ENCODE results near the gene BDNF. TPM values are rescaled to one million over a fixed set of nuclear protein-coding genes. Genes with fewer than 3 reads are reported as not detected.

BDNF gene
- total RNA-seq, 3 donors from 2014 or later, result 0.25 to 0.31 TPM; not detected in 1

GRCh38 chr11:27693398-27693797 lies 6.9 kb downstream of the BDNF start:
- Histone ChIP-seq H3K4me1 (ENCODE audit: low read depth) (no peaks in the 10 kb centered on the region), H3K9me3 (no peaks in the 10 kb centered on the region), H3K36me3 (ENCODE audit: low read depth) (no peaks in the 10 kb centered on the region), H3K4me3 (no peak overlapping the region)
- ATAC-seq (no peak), DNase-seq (no peak)
- no peak for TF ChIP-seq CTCF (IDR thresholded peaks at IDR 0.05)
- intact Hi-C loops (cut with DNase I, micrococcal nuclease), result loop anchor here (10.0 kb wide), 2 partner anchors 1001 to 1471 kb away; no protein-coding TSS in a partner anchor

GRCh38 chr11:27692781-27693180 lies 7.5 kb downstream of the BDNF start:
- no peaks in the 10 kb centered on the region for H3K36me3 ChIP-seq (ENCODE audit: low read depth)
- intact Hi-C loops (cut with DNase I, micrococcal nuclease), result loop anchor here (10.0 kb wide), 2 partner anchors 1002 to 1472 kb away; no protein-coding TSS in a partner anchor

GRCh38 chr11:27688076-27688475 lies 12.2 kb downstream of the BDNF start:
- Histone ChIP-seq H3K4me3 (no peak overlapping the region), H3K9me3 (no peaks in the 10 kb centered on the region), H3K4me1 (ENCODE audit: low read depth) (no peaks in the 10 kb centered on the region), H3K36me3 (ENCODE audit: low read depth) (no peaks in the 10 kb centered on the region)
- TF ChIP-seq CTCF (IDR thresholded peaks at IDR 0.05), result no peak
- ATAC-seq (no peak), DNase-seq (no peak)
- intact Hi-C loops (cut with DNase I, micrococcal nuclease), result no loop called here

More at GRCh38 chr11:27692781-27693180, 7.5 kb downstream of the BDNF start:
- ATAC-seq, result no peak
- TF ChIP-seq CTCF (IDR thresholded peaks at IDR 0.05), result no peak
- Histone ChIP-seq H3K4me1 (ENCODE audit: low read depth) (no peaks in the 10 kb centered on the region), H3K4me3 (no peak overlapping the region), H3K9me3 (no peaks in the 10 kb centered on the region)
- DNase-seq, result no peak

GRCh38 chr11:27681664-27682063 lies 18.6 kb downstream of the BDNF start:
- no peak for ATAC-seq
- Histone ChIP-seq H3K4me1 (ENCODE audit: low read depth) (no peaks in the 10 kb centered on the region), H3K36me3 (ENCODE audit: low read depth) (no peaks in the 10 kb centered on the region), H3K4me3 (no peak overlapping the region), H3K9me3 (no peaks in the 10 kb centered on the region)
- no peak for TF ChIP-seq CTCF (IDR thresholded peaks at IDR 0.05)
- no peak for DNase-seq
- intact Hi-C loops (cut with DNase I, micrococcal nuclease), result no loop called here

- Histone ChIP-seq H3K36me3 (ENCODE audit: low read depth) (no peaks in the 10 kb centered on the region), H3K9me3 (no peaks in the 10 kb centered on the region), H3K4me3 (no peak overlapping the region), H3K4me1 (ENCODE audit: low read depth) (no peaks in the 10 kb centered on the region)
- no peak for ATAC-seq
- intact Hi-C loops (cut with DNase I, micrococcal nuclease), result no loop called here
- DNase-seq, result no peak
- TF ChIP-seq CTCF (IDR thresholded peaks at IDR 0.05), result no peak
Observed at GRCh38 chr11:27679136-27680015, 20.9 kb downstream of the BDNF start.

Data from mucosa of descending colon (tissue), 3 donors.